GM13976 (cell line): Measurements from ENCODE around the gene DCTN3.

Experiments
- DNase-seq: peaks from one replicate; pipeline ENCODE4 v3.0.0; 2012; ENCODE audit warnings: low spot score
- CTCF ChIP-seq: IDR thresholded peaks from 2 replicates; pipeline ENCODE4 v1.5.1; 2012; ENCODE audit warnings: borderline replicate concordance, mild to moderate bottlenecking; ENCODE audit not compliant: insufficient read depth; ENCODE audit errors: extremely low read depth, missing control alignments, control extremely low read depth
- in situ Hi-C: fragments of 300-500 bp; cut with MboI; formaldehyde crosslinking; loops from one replicate; pipeline ENCODE4 v1.12.0; 2022; ENCODE audit warnings: low sequenced_read_pairs, mixed read lengths, inconsistent platforms; ENCODE audit not compliant: unreplicated experiment

Gene DCTN3

GRCh38 chr9:34620061-34620994 lies at the start of gene DCTN3:
DCTN3 (minus strand) TSS chr9:34620495; CDS start chr9:34620464, 31 bp downstream.
- TF ChIP-seq CTCF: no peak
- in situ Hi-C loops: no loop called here
- peak; percentile 97 for DNase-seq

- TF ChIP-seq CTCF: no peak
- in situ Hi-C loops: no loop called here
- DNase-seq: peak; percentile 94
These were observed 45.3 kb upstream of the DCTN3 start for GRCh38 chr9:34665381-34666250.

- no peak for DNase-seq
- TF ChIP-seq CTCF: no peak
- in situ Hi-C loops: no loop called here
These were observed 44.7 kb upstream of the DCTN3 start for GRCh38 chr9:34665067-34665380.

- DNase-seq: peak; percentile 76
- in situ Hi-C loops: no loop called here
- peak; percentile 78 for TF ChIP-seq CTCF
These were observed 44.2 kb upstream of the DCTN3 start for GRCh38 chr9:34664281-34665066.

GRCh38 chr9:34663303-34663605 lies 43.0 kb upstream of the DCTN3 start:
- no peak for TF ChIP-seq CTCF
- DNase-seq: no peak
- in situ Hi-C loops: no loop called here
